DMS 273 (cell line): ENCODE data around the gene MORC3.
"Not testable (repeated sequence)": the region's sequence is repeated elsewhere in the genome, so short reads cannot be mapped to it uniquely, and the experiment has no call there.

ENCODE experiments used
- DNase-seq: peaks from one replicate; lab custom pipeline; 2025; ENCODE audit not compliant: unreplicated experiment; lab: John Stamatoyannopoulos, UW

The MORC3 gene, protein sequence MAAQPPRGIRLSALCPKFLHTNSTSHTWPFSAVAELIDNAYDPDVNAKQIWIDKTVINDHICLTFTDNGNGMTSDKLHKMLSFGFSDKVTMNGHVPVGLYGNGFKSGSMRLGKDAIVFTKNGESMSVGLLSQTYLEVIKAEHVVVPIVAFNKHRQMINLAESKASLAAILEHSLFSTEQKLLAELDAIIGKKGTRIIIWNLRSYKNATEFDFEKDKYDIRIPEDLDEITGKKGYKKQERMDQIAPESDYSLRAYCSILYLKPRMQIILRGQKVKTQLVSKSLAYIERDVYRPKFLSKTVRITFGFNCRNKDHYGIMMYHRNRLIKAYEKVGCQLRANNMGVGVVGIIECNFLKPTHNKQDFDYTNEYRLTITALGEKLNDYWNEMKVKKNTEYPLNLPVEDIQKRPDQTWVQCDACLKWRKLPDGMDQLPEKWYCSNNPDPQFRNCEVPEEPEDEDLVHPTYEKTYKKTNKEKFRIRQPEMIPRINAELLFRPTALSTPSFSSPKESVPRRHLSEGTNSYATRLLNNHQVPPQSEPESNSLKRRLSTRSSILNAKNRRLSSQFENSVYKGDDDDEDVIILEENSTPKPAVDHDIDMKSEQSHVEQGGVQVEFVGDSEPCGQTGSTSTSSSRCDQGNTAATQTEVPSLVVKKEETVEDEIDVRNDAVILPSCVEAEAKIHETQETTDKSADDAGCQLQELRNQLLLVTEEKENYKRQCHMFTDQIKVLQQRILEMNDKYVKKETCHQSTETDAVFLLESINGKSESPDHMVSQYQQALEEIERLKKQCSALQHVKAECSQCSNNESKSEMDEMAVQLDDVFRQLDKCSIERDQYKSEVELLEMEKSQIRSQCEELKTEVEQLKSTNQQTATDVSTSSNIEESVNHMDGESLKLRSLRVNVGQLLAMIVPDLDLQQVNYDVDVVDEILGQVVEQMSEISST

DNA sequence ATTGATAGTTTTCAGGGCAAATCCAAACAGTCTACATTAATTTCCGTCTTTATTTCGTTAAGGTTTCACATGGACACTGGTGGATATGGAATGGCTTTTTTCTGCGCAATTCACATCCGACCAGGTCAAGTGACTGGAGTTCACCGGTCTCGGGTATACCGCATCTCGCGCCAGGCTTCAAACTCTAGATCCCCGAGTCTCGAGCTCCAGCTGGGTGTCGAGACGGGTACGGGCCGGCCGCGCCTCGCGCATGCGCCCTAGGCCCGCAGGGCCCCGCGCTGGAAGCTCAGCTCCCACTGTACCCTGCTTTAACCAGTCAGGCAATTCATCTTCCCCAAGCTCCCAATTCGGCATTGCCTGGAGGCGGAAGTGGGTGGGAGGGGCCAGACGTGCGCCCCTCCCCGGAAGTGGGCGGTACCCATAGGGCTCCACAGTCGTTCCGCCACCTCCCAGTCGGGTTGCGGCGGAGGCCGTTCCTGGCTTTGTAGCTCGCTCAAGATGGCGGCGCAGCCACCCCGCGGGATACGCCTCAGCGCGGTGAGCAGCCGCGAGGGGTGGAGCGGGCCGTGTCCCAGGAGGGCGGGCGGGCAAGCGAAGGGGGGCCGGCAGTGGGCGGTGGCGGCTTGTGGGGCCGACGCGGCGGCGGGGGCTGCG is at the start of gene MORC3:
Gene MORC3, plus strand, starts transcription at position 431 of the 654 bp plus-strand sequence. Its CDS starts 68 bp downstream, at position 499.
- peak; percentile 100 for DNase-seq

- not testable (repeated sequence) for DNase-seq
Measured at GRCh38 chr21:36270786-36271695, 49.0 kb upstream of the MORC3 start.

DNA sequence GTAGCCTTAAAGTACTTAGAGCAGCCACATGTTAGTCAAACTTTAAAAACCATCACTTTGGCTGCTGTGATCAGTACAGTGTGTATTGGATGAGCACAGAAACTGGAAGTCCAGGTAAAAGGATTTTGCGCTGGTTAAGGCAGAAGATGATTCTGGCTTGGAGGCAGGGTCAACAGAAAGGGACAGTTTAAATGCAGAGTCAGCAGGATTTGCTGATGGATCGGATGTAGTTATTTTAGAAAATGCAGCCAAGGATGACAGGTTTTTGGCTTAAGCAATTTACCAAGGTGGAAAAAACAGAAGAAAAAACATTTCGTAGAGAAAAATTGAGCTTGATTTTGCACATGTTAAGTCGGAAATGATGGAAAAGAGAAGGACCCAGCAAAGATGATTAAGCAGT is 45.9 kb upstream of the MORC3 start:
- DNase-seq = no peak

DNA sequence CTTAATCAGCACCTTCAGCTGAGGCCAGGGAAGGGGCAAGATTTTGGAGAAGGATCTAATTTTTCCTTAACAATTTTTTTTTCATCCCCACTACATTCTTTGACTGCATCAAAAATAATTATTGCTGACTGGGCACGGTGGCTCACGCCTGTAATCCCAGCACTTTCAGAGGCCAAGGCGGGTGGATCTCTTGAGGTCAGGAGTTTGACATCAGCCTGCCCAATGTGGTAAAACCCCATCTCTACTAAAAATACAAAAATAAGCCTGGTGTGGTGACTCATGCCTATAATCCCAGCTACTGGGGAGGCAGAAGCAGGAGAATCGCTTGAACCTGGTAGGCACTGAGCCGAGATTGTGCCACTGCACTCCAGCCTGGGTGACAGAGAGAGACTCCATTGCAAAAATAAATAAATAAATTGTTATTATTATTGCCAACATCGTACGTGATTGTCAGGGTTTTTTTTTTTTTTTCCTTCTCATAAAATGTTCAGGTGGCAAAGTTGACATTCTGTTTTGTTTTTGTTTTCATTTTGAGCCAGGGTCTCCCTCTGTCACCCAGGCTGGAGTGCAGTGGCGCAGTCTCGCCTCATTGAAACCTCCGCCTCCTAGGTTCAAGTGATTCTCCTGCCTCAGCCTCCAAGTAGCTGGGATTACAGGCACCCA is 37.3 kb upstream of the MORC3 start:
- no peak for DNase-seq

GRCh38 chr21:36283231-36283622 is 36.8 kb upstream of the MORC3 start:
- not testable (repeated sequence) for DNase-seq

DNA sequence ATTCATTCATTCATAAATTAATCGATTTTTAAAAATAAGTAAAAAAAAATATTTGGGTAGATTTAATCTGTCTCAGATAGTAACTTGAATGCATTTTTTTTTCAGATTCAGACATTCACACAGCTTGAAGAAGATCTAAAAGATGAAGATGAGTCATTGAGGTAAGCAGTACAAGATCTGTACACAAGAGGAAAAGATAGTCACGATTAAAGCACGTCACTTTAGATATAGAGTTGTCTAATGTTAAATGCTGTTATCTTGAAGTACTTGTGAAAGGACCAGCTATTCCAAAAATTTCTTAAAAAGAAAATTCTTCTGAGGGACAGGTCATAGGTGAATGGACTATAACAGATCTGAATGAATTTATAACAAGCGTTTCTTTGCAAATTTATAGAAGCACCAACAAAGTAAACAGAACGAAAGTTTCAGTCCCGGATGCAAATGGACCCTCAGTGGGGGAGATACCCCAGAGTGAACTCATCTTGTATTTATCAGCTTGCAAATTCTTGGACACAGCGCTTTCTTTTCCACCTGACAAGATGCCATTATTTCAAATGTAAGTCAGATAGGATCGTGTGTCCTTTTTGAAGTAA is 31.2 kb upstream of the MORC3 start:
- DNase-seq = peak; percentile 45

- DNase-seq = no peak
Measured at GRCh38 chr21:36291509-36291908, 28.5 kb upstream of the MORC3 start.

GRCh38 chr21:36297406-36297937 is 22.5 kb upstream of the MORC3 start:
- no peak for DNase-seq

DNA sequence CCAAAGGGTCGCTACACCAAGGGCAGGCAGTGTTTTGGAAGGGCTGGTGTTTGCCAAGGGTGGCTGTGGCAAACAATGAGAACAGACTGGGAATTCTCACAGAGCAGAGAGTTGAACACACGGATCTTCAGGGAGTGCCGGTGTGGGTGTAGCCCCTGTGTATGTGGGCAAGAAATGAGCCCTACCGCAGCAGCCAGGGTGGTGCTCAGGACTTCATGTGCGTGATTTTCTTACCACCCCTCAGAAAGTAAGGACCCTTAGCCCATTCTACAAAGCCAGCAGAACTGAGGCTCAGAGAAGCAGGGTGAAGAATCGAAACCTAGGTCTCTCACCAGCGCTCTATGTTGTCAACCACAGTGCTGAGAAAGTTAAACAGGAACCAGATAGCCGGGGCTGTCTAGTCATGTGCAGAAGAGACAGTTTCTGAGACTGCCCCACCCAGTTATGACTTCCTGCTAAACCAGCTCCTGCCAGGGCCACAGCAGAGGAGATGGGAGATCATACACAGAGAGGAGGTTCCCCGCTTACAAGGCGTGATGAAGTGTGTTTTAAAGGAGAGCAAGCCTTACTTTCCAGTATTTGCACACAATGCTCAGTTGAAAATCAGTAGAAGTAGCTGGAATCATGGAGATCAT is 21.9 kb upstream of the MORC3 start:
- no peak for DNase-seq

GRCh38 chr21:36306872-36307534 is 13.0 kb upstream of the MORC3 start:
- no peak for DNase-seq

GRCh38 chr21:36310016-36310415 is 10.0 kb upstream of the MORC3 start:
- DNase-seq = no peak

GRCh38 chr21:36313446-36313845 is 6.6 kb upstream of the MORC3 start:
- not testable (repeated sequence) for DNase-seq

DNA sequence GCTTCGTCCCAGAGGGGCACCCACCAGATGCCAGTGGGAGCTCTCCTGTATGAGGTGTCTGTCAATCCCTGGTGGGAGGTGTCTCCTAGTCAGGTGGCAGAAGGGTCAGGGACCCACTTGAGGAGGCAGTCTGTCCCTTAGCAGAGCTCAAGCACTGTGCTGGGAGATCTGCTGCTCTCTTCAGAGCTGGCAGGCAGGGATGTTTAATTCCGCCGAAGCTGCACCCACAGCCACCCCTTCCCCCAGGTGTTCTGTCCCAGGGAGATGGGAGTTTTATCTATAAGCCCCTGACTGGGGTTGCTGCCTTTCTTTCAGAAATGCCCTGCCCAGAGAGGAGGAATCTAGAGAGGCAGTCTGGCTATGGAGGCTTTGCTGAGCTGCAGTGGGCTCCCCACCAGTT is 4.0 kb upstream of the MORC3 start:
- DNase-seq = not testable (repeated sequence)

DNA sequence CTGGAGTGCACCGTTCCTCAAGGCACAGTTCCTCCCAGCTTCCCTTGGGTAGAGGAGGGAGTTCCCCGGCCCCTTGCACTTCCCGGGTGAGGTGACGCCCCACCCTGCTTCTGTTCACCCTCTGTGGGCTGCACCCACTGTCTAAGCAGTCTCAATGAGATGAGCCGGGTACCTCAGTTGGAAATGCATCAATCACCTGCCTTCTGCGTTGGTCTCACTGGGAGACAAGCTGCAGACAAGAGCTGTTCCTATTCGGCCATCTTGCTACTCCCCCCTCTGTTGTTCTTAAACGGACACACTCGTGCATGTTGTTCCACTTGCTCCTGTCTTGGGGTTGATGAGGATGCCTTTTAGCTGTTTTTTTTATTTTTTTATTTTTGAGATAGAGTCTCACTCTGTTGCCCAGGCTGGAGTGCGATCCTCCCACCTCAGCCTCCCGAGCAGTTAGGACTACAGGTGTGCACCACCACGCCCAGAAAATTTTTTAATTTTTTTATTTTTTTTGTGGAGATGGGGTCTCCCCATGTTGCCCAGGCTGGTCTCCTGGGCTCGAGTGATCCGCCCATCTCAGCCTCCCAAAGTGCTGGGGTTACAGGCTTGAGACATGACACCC is 3.0 kb upstream of the MORC3 start:
- no peak for DNase-seq

- not testable (repeated sequence) for DNase-seq
Measured at GRCh38 chr21:36319406-36319766, 611 bp upstream of the MORC3 start.

GRCh38 chr21:36320421-36321324 is 676 bp downstream of the MORC3 start:
- peak; percentile 93 for DNase-seq
